K562 (cell line): Measurements from ENCODE around the gene PI4K2A. TPM values are rescaled to one million over a fixed set of nuclear protein-coding genes. Genes with fewer than 3 reads are reported as not detected.

Experiments used
- ATAC-seq: fragments of 200-7000 bp; cut with Tn5 transposase; 3 replicates; pipeline ENCODE4 v1.9.1; 2020; ENCODE audit warnings: moderate library complexity
- BruUV-seq: library from RNA; stranded (reverse); fragments of 400-500 nt; replicated peaks from 2 replicates; lab custom pipeline; 2021; lab: Mats Ljungman, UMichigan
- CTCF ChIA-PET: fragments of 300-600 bp; formaldehyde crosslinking; extraction: SDS; loops from one replicate; lab custom pipeline; 2021; ENCODE audit warnings: low intra/inter-chr PET ratio; lab: Yijun Ruan, JAX
- POLR2A ChIA-PET: fragments of 300-600, 350-650 bp; sonication (Branson Sonifier 250); formaldehyde crosslinking; extraction: SDS; loops from one replicate; lab custom pipeline; 2021; ENCODE audit warnings: antibody characterized with exemption, inconsistent platforms; lab: Yijun Ruan, JAX
- DNase-seq, 4 experiments: peaks; one replicate each; pipeline versions ENCODE4 v3.0.0 to v3.0.0-alpha.2; 2011 to 2018; ENCODE audit warnings: low spot score in 3 of 4, mixed read lengths in 3 of 4; ENCODE audit errors: extremely low read depth in 1 of 4
- FAIRE-seq: peaks from 2 replicates; lab custom pipeline; 2011; peaks lifted over from hg19 to GRCh38; lab: Jason Lieb, UNC
- H2AFZ ChIP-seq: 2 replicates; pipeline ENCODE4 v1.6.0; 2011; ENCODE audit warnings: low read depth, low read length, control low read depth, inconsistent platforms
- H3K27ac ChIP-seq: fragments of 200-600 bp; 3 replicates; pipeline ENCODE4 v1.8.0; 2011; ENCODE audit warnings: low read depth, mild to moderate bottlenecking, control low read depth, inconsistent platforms, low read length, moderate library complexity, mixed read lengths; ENCODE audit errors: extremely low read depth
- H3K27me3 ChIP-seq, 2 experiments: fragments of 300-600 bp in 1 of 2; 2 replicates in 1 of 2; 3 replicates in 1 of 2; pipeline versions ENCODE4 v1.6.0 to v1.8.0; 2011; ENCODE audit warnings: inconsistent platforms in 2 of 2, low read length in 2 of 2, mild to moderate bottlenecking in 1 of 2, mixed read lengths in 1 of 2, moderate library complexity in 1 of 2; ENCODE audit not compliant: control insufficient read depth in 2 of 2, insufficient read depth in 2 of 2
- H3K36me3 ChIP-seq: fragments of 300-600 bp; 3 replicates; pipeline ENCODE4 v1.8.0; 2011; ENCODE audit warnings: mild to moderate bottlenecking, low read length, inconsistent platforms; ENCODE audit not compliant: control insufficient read depth, insufficient read depth
- H3K4me1 ChIP-seq, 2 experiments: fragments of 200-600 bp in 1 of 2; replicated peaks in 1 of 2; 2 replicates in 1 of 2; 3 replicates in 1 of 2; pipeline versions ENCODE4 v1.5.1 to v1.8.0; 2011; ENCODE audit warnings: inconsistent platforms in 2 of 2, low read length in 2 of 2, mild to moderate bottlenecking in 1 of 2, mixed read lengths in 1 of 2, moderate library complexity in 1 of 2; ENCODE audit not compliant: control insufficient read depth in 2 of 2, insufficient read depth in 2 of 2
- H3K4me2 ChIP-seq: 2 replicates; pipeline ENCODE4 v1.6.1; 2011; ENCODE audit warnings: low read length, control low read depth, inconsistent platforms, mixed read lengths; ENCODE audit not compliant: insufficient read depth
- H3K4me3 ChIP-seq: fragments of 200-600 bp; sonication (generic), shearing (Covaris generic); 2 replicates; pipeline ENCODE4 v1.5.1; 2016; ENCODE audit warnings: control low read depth, inconsistent platforms
- H3K79me2 ChIP-seq: fragments of 200-600 bp; 3 replicates; pipeline ENCODE4 v1.8.0; 2011; ENCODE audit warnings: low read length, inconsistent platforms; ENCODE audit not compliant: control insufficient read depth, insufficient read depth
- H3K9ac ChIP-seq, 2 experiments: 2 replicates each; pipeline versions ENCODE4 v1.6.0 to v1.6.1; 2011; ENCODE audit warnings: low read depth in 2 of 2, low read length in 2 of 2, control low read depth in 1 of 2, inconsistent platforms in 1 of 2, mild to moderate bottlenecking in 1 of 2, mixed read lengths in 1 of 2; ENCODE audit not compliant: insufficient read depth in 1 of 2
- H3K9me1 ChIP-seq: one replicate; pipeline ENCODE4 v1.6.0; 2011; ENCODE audit warnings: inconsistent platforms, mild to moderate bottlenecking, low read length, moderate library complexity; ENCODE audit not compliant: control insufficient read depth, insufficient read depth
- H3K9me3 ChIP-seq: replicated peaks from 2 replicates; pipeline ENCODE4 v1.5.1; 2011; ENCODE audit warnings: low read depth, low read length, inconsistent platforms; ENCODE audit not compliant: control insufficient read depth, insufficient read depth
- H4K20me1 ChIP-seq: replicated peaks from 2 replicates; pipeline ENCODE4 v1.6.1; 2011; ENCODE audit warnings: low read length, inconsistent platforms, mixed read lengths; ENCODE audit not compliant: control insufficient read depth, insufficient read depth
- CEBPB ChIP-seq: fragments of 450-650 bp; IDR thresholded peaks from 2 replicates; pipeline ENCODE4 v1.6.1; 2016; ENCODE audit warnings: missing genetic modification characterization, missing compliant biosample characterization
- EHMT2 ChIP-seq: fragments of 450-650 bp; IDR thresholded peaks from 2 replicates; pipeline ENCODE4 v1.6.1; 2018; ENCODE audit warnings: antibody characterized with exemption
- MXI1 ChIP-seq: IDR thresholded peaks from 2 replicates; pipeline ENCODE4 v1.6.1; 2011; ENCODE audit warnings: low read depth, mild to moderate bottlenecking, improper control_type of control experiment, low read length
- NFIC ChIP-seq: fragments of 450-650 bp; IDR thresholded peaks from 2 replicates; pipeline ENCODE4 v1.6.1; 2017; ENCODE audit warnings: mild to moderate bottlenecking, inconsistent platforms
- ZNF143 ChIP-seq: sonication (generic); formaldehyde crosslinking; IDR thresholded peaks from 2 replicates; pipeline ENCODE4 v1.9.0; 2022; ENCODE audit warnings: mild to moderate bottlenecking, missing genetic modification reagents
- WGBS: fragments of 100-300 bp; shearing (Covaris generic); methylation state at CpG from one replicate; pipeline ENCODE4 v1.1.6; 2016; ENCODE audit warnings: low coverage, mixed read lengths; ENCODE audit not compliant: insufficient coverage; ENCODE audit errors: missing lambda C conversion rate; 5-methylcytosine and 5-hydroxymethylcytosine counted together
- in situ Hi-C: fragments of 300-500 bp; cut with MboI; formaldehyde crosslinking; loops from 4 replicates; pipeline ENCODE4 v1.15.0; 2018; ENCODE audit warnings: inconsistent platforms, mixed read lengths
- intact Hi-C: fragments of 100-400 bp; cut with micrococcal nuclease; formaldehyde crosslinking; loops from 2 replicates; pipeline ENCODE4 v1.14.2; 2022
- polyA plus RNA-seq, 8 experiments: library from polyadenylated mRNA; depleted of rRNA in 4 of 8; stranded (reverse) in 5 of 8; unstranded in 3 of 8; fragments of >200 nt; fragmentation: Nextera tagmentation in 2 of 8; fragmentation: Illumina TruSeq in 1 of 8; extraction: Ambion mirVana in 2 of 8; extraction: Trizol in 1 of 8; gene quantifications; 2 replicates each; pipeline versions ENCODE4 v1.2.1 to v1.2.3, GENCODE V29; 2011 to 2014; ENCODE audit warnings: inconsistent platforms in 1 of 8, missing spikeins in 1 of 8
- total RNA-seq, 7 experiments: library from RNA; depleted of rRNA in 6 of 7; stranded (reverse); fragments of >200 nt in 6 of 7; fragmentation: Illumina TruSeq in 2 of 7; extraction: Trizol in 2 of 7; gene quantifications; 2 replicates each; pipeline versions ENCODE4 v1.2.1 to v1.2.3, GENCODE V29; 2011 to 2021; ENCODE audit warnings: low replicate concordance in 1 of 7
- TF ChIP-seq, protein P1 (sequence below): fragments of 250-450 bp; sonication (Bioruptor Pico); IDR thresholded peaks from 2 replicates; pipeline ENCODE4 v1.9.0; 2021; ENCODE audit warnings: mild to moderate bottlenecking, inconsistent platforms

The PI4K2A gene
- total and polyA plus RNA-seq, 9 of the 15 experiments (the other 6 are each of a cell fraction or from before 2014, with no cell fraction given) = 4.4 to 28.4 (median 16.5) TPM

DNA sequence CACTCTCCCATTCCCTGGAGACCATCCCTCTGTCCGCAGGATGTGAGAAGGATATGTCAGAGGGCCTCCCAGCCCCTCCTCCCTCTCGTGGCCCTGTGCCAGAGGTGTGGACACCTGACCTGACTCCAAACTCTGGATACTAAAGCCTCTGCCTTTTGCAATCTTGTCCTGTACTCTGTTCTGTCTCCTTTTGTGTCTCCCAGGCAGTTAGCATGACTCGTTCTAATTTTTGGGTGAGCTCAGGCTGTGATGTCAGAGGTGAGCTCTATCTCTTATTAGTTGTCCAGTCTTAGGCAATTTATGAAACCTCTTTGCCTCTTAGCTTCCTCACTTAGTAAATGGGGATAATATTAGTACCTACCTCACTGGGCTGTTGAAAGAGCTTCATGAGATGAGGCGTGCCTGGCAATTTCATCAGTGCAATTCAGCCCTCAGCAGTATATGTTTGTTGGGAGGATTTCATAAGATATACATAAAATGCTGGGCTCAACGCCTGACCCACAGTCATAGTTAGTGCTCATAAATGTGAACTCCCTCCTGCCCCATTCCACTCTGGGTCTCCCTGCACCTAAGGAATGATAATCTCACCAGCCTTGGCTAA lies 84.0 kb downstream of the PI4K2A start:
- no TSS peak for BruUV-seq
- FAIRE-seq = no peak
- H2AFZ ChIP-seq = peak overlapping the region; percentile 23; the same call in 1 of the 2 replicates
- H4K20me1 ChIP-seq = no peaks in the 10 kb centered on the region
- no peak overlapping the region for H3K4me3 ChIP-seq
- peaks cover under 1 to 2% of the 10 kb centered on the region in 2 experiments; a peak in 4 of 5 replicates for H3K4me1 ChIP-seq
- no peak for DNase-seq
- 28% methylated on average over 5 of the region's 5 CpGs for WGBS
- peak; percentile 62 for ATAC-seq
- POLR2A ChIA-PET = interaction anchor here (0.7 to 1.8 kb wide), 5 partner anchors 10 to 119 kb away, joined by 3 to 7 read pairs (median 4); partner anchors contain the start of gene ZFYVE27
- no peaks in the 10 kb centered on the region for H3K9me1 ChIP-seq
- no peaks in the 10 kb centered on the region for H3K79me2 ChIP-seq
- in situ Hi-C loops = no loop called here
- H3K9me3 ChIP-seq = no peaks in the 10 kb centered on the region
- CTCF ChIA-PET = no interaction called here
- TF ChIP-seq ZNF143 (no peak), NFIC (peak; percentile 68), CEBPB (tag) (peak; percentile 59; the same call in 1 of the 2 replicates), MXI1 (no peak), EHMT2 (no peak)
- TF ChIP-seq, protein P1, sequence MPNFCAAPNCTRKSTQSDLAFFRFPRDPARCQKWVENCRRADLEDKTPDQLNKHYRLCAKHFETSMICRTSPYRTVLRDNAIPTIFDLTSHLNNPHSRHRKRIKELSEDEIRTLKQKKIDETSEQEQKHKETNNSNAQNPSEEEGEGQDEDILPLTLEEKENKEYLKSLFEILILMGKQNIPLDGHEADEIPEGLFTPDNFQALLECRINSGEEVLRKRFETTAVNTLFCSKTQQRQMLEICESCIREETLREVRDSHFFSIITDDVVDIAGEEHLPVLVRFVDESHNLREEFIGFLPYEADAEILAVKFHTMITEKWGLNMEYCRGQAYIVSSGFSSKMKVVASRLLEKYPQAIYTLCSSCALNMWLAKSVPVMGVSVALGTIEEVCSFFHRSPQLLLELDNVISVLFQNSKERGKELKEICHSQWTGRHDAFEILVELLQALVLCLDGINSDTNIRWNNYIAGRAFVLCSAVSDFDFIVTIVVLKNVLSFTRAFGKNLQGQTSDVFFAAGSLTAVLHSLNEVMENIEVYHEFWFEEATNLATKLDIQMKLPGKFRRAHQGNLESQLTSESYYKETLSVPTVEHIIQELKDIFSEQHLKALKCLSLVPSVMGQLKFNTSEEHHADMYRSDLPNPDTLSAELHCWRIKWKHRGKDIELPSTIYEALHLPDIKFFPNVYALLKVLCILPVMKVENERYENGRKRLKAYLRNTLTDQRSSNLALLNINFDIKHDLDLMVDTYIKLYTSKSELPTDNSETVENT (CRISPR knock-in tag) = no peak
- intact Hi-C loops = no loop called here
- no peak overlapping the region for H3K4me2 ChIP-seq
- no peak overlapping the region for H3K27ac ChIP-seq
- no peaks in the 10 kb centered on the region for H3K36me3 ChIP-seq
- H3K9ac ChIP-seq = no peak overlapping the region
- no peaks in the 10 kb centered on the region for H3K27me3 ChIP-seq

Other genes with a start within 250 kb of the PI4K2A start
Only the 7 nearest of the 15 such genes appear.
- gene ANKRD2, start 67.9 kb upstream of the PI4K2A start, total RNA-seq (2014; rRNA removed) = not detected in 2 replicates
- gene ANKRD2, start 67.9 kb upstream of the PI4K2A start, total RNA-seq (2014; rRNA removed; fragmentation: Illumina TruSeq; extraction: Trizol) = not detected in 2 replicates
- not detected in 2 replicates for gene ANKRD2, start 67.9 kb upstream of the PI4K2A start, total RNA-seq (2015; rRNA removed; fragmentation: Illumina TruSeq; extraction: Trizol)
- gene ANKRD2, start 67.9 kb upstream of the PI4K2A start, total RNA-seq (2021) = not detected in 2 replicates
- not detected in 2 replicates for gene ANKRD2, start 67.9 kb upstream of the PI4K2A start, polyA plus RNA-seq (2011; rRNA removed)
- gene ANKRD2, start 67.9 kb upstream of the PI4K2A start, polyA plus RNA-seq (2014; fragmentation: Illumina TruSeq; extraction: Trizol) = not detected in 2 replicates
- gene ANKRD2, start 67.9 kb upstream of the PI4K2A start, polyA plus RNA-seq (2014; fragmentation: Nextera tagmentation; extraction: Ambion mirVana) = not detected
- not detected in 2 replicates for gene ANKRD2, start 67.9 kb upstream of the PI4K2A start, polyA plus RNA-seq (2014; rRNA removed)
- gene HOGA1, start 56.3 kb upstream of the PI4K2A start, total RNA-seq (2014; rRNA removed) = not detected in 2 replicates
- not detected in 2 replicates for gene HOGA1, start 56.3 kb upstream of the PI4K2A start, total RNA-seq (2014; rRNA removed; fragmentation: Illumina TruSeq; extraction: Trizol)
- gene HOGA1, start 56.3 kb upstream of the PI4K2A start, total RNA-seq (2015; rRNA removed; fragmentation: Illumina TruSeq; extraction: Trizol) = not detected in 2 replicates
- gene HOGA1, start 56.3 kb upstream of the PI4K2A start, total RNA-seq (2021) = not detected in 2 replicates
- not detected in 2 replicates for gene HOGA1, start 56.3 kb upstream of the PI4K2A start, polyA plus RNA-seq (2011; rRNA removed)
- not detected in 2 replicates for gene HOGA1, start 56.3 kb upstream of the PI4K2A start, polyA plus RNA-seq (2014; fragmentation: Illumina TruSeq; extraction: Trizol)
- not detected for gene HOGA1, start 56.3 kb upstream of the PI4K2A start, polyA plus RNA-seq (2014; fragmentation: Nextera tagmentation; extraction: Ambion mirVana)
- gene HOGA1, start 56.3 kb upstream of the PI4K2A start, polyA plus RNA-seq (2014; rRNA removed) = not detected in 2 replicates
- not detected in 2 replicates for gene C10orf62, start 51.0 kb upstream of the PI4K2A start, total RNA-seq (2014; rRNA removed)
- not detected in 2 replicates for gene C10orf62, start 51.0 kb upstream of the PI4K2A start, total RNA-seq (2014; rRNA removed; fragmentation: Illumina TruSeq; extraction: Trizol)
- gene C10orf62, start 51.0 kb upstream of the PI4K2A start, total RNA-seq (2015; rRNA removed; fragmentation: Illumina TruSeq; extraction: Trizol) = not detected in 2 replicates
- not detected in 2 replicates for gene C10orf62, start 51.0 kb upstream of the PI4K2A start, total RNA-seq (2021)
- not detected in 2 replicates for gene C10orf62, start 51.0 kb upstream of the PI4K2A start, polyA plus RNA-seq (2011; rRNA removed)
- not detected in 2 replicates for gene C10orf62, start 51.0 kb upstream of the PI4K2A start, polyA plus RNA-seq (2014; fragmentation: Illumina TruSeq; extraction: Trizol)
- not detected for gene C10orf62, start 51.0 kb upstream of the PI4K2A start, polyA plus RNA-seq (2014; fragmentation: Nextera tagmentation; extraction: Ambion mirVana)
- gene C10orf62, start 51.0 kb upstream of the PI4K2A start, polyA plus RNA-seq (2014; rRNA removed) = not detected in 2 replicates
- 8.8 and 10.9 TPM in 2 replicates for gene MORN4, start 7.2 kb upstream of the PI4K2A start, total RNA-seq (2014; rRNA removed)
- gene MORN4, start 7.2 kb upstream of the PI4K2A start, total RNA-seq (2014; rRNA removed; fragmentation: Illumina TruSeq; extraction: Trizol) = 10.7 and 11.0 TPM in 2 replicates
- 7.1 and 8.3 TPM in 2 replicates for gene MORN4, start 7.2 kb upstream of the PI4K2A start, total RNA-seq (2015; rRNA removed; fragmentation: Illumina TruSeq; extraction: Trizol)
- 11.4 and 12.1 TPM in 2 replicates for gene MORN4, start 7.2 kb upstream of the PI4K2A start, total RNA-seq (2021)
- 23.9 and 27.6 TPM in 2 replicates for gene MORN4, start 7.2 kb upstream of the PI4K2A start, polyA plus RNA-seq (2011; rRNA removed)
- gene MORN4, start 7.2 kb upstream of the PI4K2A start, polyA plus RNA-seq (2014; fragmentation: Illumina TruSeq; extraction: Trizol) = 14.7 and 19.3 TPM in 2 replicates
- gene MORN4, start 7.2 kb upstream of the PI4K2A start, polyA plus RNA-seq (2014; fragmentation: Nextera tagmentation; extraction: Ambion mirVana) = 10 to 100 TPM; 10.4 to 11.7 TPM
- 18.3 and 28.1 TPM in 2 replicates for gene MORN4, start 7.2 kb upstream of the PI4K2A start, polyA plus RNA-seq (2014; rRNA removed)
- gene AVPI1, start 46.6 kb downstream of the PI4K2A start, total RNA-seq (2014; rRNA removed) = 10.4 and 15.9 TPM in 2 replicates
- 3.8 and 4.4 TPM in 2 replicates for gene AVPI1, start 46.6 kb downstream of the PI4K2A start, total RNA-seq (2014; rRNA removed; fragmentation: Illumina TruSeq; extraction: Trizol)
- gene AVPI1, start 46.6 kb downstream of the PI4K2A start, total RNA-seq (2015; rRNA removed; fragmentation: Illumina TruSeq; extraction: Trizol) = 7.4 TPM in 2 replicates
- gene AVPI1, start 46.6 kb downstream of the PI4K2A start, total RNA-seq (2021) = 9.1 and 10.8 TPM in 2 replicates
- 7.5 and 9.9 TPM in 2 replicates for gene AVPI1, start 46.6 kb downstream of the PI4K2A start, polyA plus RNA-seq (2011; rRNA removed)
- gene AVPI1, start 46.6 kb downstream of the PI4K2A start, polyA plus RNA-seq (2014; fragmentation: Illumina TruSeq; extraction: Trizol) = 5.8 and 6.6 TPM in 2 replicates
- gene AVPI1, start 46.6 kb downstream of the PI4K2A start, polyA plus RNA-seq (2014; fragmentation: Nextera tagmentation; extraction: Ambion mirVana) = 1 to 10 TPM in 1 of 2 experiments, under 1 TPM in 1; 0.90 to 1.9 TPM
- 9.5 and 10.4 TPM in 2 replicates for gene AVPI1, start 46.6 kb downstream of the PI4K2A start, polyA plus RNA-seq (2014; rRNA removed)
- 2.8 and 5.6 TPM in 2 replicates for gene MARVELD1, start 73.1 kb downstream of the PI4K2A start, total RNA-seq (2014; rRNA removed)
- gene MARVELD1, start 73.1 kb downstream of the PI4K2A start, total RNA-seq (2014; rRNA removed; fragmentation: Illumina TruSeq; extraction: Trizol) = 4.2 and 5.3 TPM in 2 replicates
- 5.7 and 7.1 TPM in 2 replicates for gene MARVELD1, start 73.1 kb downstream of the PI4K2A start, total RNA-seq (2015; rRNA removed; fragmentation: Illumina TruSeq; extraction: Trizol)
- 9.8 and 9.9 TPM in 2 replicates for gene MARVELD1, start 73.1 kb downstream of the PI4K2A start, total RNA-seq (2021)
- 9.5 and 14.7 TPM in 2 replicates for gene MARVELD1, start 73.1 kb downstream of the PI4K2A start, polyA plus RNA-seq (2011; rRNA removed)
- gene MARVELD1, start 73.1 kb downstream of the PI4K2A start, polyA plus RNA-seq (2014; fragmentation: Illumina TruSeq; extraction: Trizol) = 8.9 and 12.5 TPM in 2 replicates
- 1 to 10 TPM; 2.7 to 3.6 TPM for gene MARVELD1, start 73.1 kb downstream of the PI4K2A start, polyA plus RNA-seq (2014; fragmentation: Nextera tagmentation; extraction: Ambion mirVana)
- gene MARVELD1, start 73.1 kb downstream of the PI4K2A start, polyA plus RNA-seq (2014; rRNA removed) = 5.3 and 6.5 TPM in 2 replicates
- gene ZFYVE27, start 96.5 kb downstream of the PI4K2A start, total RNA-seq (2014; rRNA removed) = 15.3 and 16.6 TPM in 2 replicates
- gene ZFYVE27, start 96.5 kb downstream of the PI4K2A start, total RNA-seq (2014; rRNA removed; fragmentation: Illumina TruSeq; extraction: Trizol) = 8.8 and 12.5 TPM in 2 replicates
- gene ZFYVE27, start 96.5 kb downstream of the PI4K2A start, total RNA-seq (2015; rRNA removed; fragmentation: Illumina TruSeq; extraction: Trizol) = 13.3 and 13.9 TPM in 2 replicates
- gene ZFYVE27, start 96.5 kb downstream of the PI4K2A start, total RNA-seq (2021) = 21.4 and 24.0 TPM in 2 replicates
- gene ZFYVE27, start 96.5 kb downstream of the PI4K2A start, polyA plus RNA-seq (2011; rRNA removed) = 21.4 and 22.2 TPM in 2 replicates
- gene ZFYVE27, start 96.5 kb downstream of the PI4K2A start, polyA plus RNA-seq (2014; fragmentation: Illumina TruSeq; extraction: Trizol) = 15.6 and 16.5 TPM in 2 replicates
- gene ZFYVE27, start 96.5 kb downstream of the PI4K2A start, polyA plus RNA-seq (2014; fragmentation: Nextera tagmentation; extraction: Ambion mirVana) = 1 to 10 TPM in 1 of 2 experiments, under 1 TPM in 1; 0.81 to 1.2 TPM
- gene ZFYVE27, start 96.5 kb downstream of the PI4K2A start, polyA plus RNA-seq (2014; rRNA removed) = 21.9 and 24.3 TPM in 2 replicates